ENCODE measurements around the gene SERPINA10. TPM values are rescaled to one million over a fixed set of nuclear protein-coding genes. Genes with fewer than 3 reads are reported as not detected.

SERPINA10 gene
- total and polyA plus RNA-seq, 5 donors = not detected

DNA sequence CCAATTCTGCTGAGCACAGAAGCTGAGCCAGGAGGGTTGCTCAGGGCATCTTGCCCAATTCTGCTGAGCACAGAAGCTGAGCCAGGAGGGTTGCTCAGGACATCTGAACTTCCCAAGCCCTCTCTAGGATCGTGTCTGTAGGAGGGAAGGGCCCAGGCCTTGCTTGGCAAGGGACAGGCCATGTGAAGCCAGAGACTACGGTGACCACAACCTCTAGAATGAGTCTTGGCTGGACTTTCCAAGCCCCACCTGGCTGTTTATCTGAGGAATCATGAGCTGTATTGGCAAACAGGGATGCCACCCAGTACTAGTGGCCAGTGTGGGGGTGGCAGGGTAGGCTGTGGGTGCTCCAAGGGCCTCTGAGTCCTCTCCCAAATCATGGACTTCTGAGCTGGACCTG is 37.8 kb upstream of the SERPINA10 start:
- no peaks in the 10 kb centered on the region for H3K27me3 ChIP-seq (ENCODE audit: control insufficient read depth, insufficient read depth)
- peak in 1 of 2 donors; percentile 28 for ATAC-seq

DNA sequence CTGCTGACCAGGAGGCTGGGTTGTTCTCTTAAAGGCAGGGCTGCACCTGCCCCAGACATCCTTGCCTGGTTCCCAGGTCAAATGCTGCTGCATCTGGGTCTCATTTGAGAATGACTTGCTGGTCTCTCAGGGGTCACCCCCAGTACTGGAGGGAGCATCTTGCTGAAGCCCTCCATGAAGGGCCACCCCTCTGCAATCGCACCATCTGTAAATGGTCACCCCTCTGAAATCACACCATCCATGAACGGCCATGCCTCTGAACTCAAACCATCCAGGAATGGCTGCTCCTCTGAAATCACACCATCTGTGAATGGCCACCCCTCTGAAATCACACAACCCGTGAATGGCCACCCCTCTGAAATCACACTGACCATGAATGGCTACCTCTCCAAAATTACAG is 37.4 kb upstream of the SERPINA10 start:
- Histone ChIP-seq H3K9me3 (ENCODE audit: control insufficient read depth, low read length) (no peaks in the 10 kb centered on the region), H3K27me3 (ENCODE audit: control insufficient read depth, insufficient read depth) (no peaks in the 10 kb centered on the region), H3K27ac (ENCODE audit: low read length) (no peak overlapping the region), H3K4me1 (ENCODE audit: control insufficient read depth, insufficient read depth, low read length) (no peaks in the 10 kb centered on the region), H3K4me3 (ENCODE audit: low read length) (no peak overlapping the region)
- intact Hi-C loops (cut with DNase I) = no loop called here
- DNase-seq = no peak
- no peak for ATAC-seq
- 74% methylated on average over 3 of the region's 3 CpGs for WGBS

More for the DNA sequence above, 37.8 kb upstream of the SERPINA10 start:
- 56% methylated on average over 2 of the region's 2 CpGs for WGBS
- Histone ChIP-seq H3K27ac (ENCODE audit: low read length) (no peak overlapping the region), H3K4me1 (ENCODE audit: control insufficient read depth, insufficient read depth, low read length) (no peaks in the 10 kb centered on the region), H3K4me3 (ENCODE audit: low read length) (no peak overlapping the region), H3K9me3 (ENCODE audit: control insufficient read depth, low read length) (no peaks in the 10 kb centered on the region)
- intact Hi-C loops (cut with DNase I) = no loop called here
- no peak for DNase-seq

DNA sequence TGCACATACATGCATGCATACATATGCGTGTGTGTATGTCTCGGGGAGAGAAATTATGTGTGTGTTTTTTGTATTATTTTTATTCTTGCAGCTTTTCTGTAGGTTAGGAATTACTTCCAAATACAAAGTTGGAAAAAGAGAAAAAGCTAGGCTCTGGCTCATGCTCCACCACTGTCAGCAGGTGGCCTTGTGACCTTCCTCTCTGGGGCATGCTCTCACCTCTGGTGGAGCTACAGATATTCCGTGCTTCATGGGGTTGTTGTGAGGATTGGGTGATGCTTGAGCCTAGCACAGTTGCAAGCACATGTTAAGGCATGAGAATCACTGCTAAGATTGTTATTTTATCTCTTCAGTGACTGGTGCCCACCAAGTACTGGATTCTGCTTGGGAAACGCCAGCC is 36.8 kb upstream of the SERPINA10 start:
- ATAC-seq (no peak), DNase-seq (no peak)
- no peak overlapping the region for H3K4me3 ChIP-seq (ENCODE audit: low read length)
- intact Hi-C loops (cut with DNase I) = no loop called here
- WGBS = 84% methylated on average over 4 of the region's 4 CpGs
- no peak overlapping the region for H3K27ac ChIP-seq (ENCODE audit: low read length)
- H3K4me1 ChIP-seq (ENCODE audit: control insufficient read depth, insufficient read depth, low read length) = no peaks in the 10 kb centered on the region
- no peaks in the 10 kb centered on the region for H3K9me3 ChIP-seq (ENCODE audit: control insufficient read depth, low read length)
- no peaks in the 10 kb centered on the region for H3K27me3 ChIP-seq (ENCODE audit: control insufficient read depth, insufficient read depth)

- H3K4me3 ChIP-seq (ENCODE audit: low read length) = no peak overlapping the region
- no peaks in the 10 kb centered on the region for H3K9me3 ChIP-seq (ENCODE audit: control insufficient read depth, low read length)
- no peaks in the 10 kb centered on the region for H3K4me1 ChIP-seq (ENCODE audit: control insufficient read depth, insufficient read depth, low read length)
- H3K27ac ChIP-seq (ENCODE audit: low read length) = no peak overlapping the region
- DNase-seq (no peak), ATAC-seq (no peak)
- WGBS = 79% methylated on average over 2 of the region's 2 CpGs
- intact Hi-C loops (cut with DNase I) = no loop called here
- H3K27me3 ChIP-seq (ENCODE audit: control insufficient read depth, insufficient read depth) = no peaks in the 10 kb centered on the region
Observed at GRCh38 chr14:94328196-94328595, 35.1 kb upstream of the SERPINA10 start.

DNA sequence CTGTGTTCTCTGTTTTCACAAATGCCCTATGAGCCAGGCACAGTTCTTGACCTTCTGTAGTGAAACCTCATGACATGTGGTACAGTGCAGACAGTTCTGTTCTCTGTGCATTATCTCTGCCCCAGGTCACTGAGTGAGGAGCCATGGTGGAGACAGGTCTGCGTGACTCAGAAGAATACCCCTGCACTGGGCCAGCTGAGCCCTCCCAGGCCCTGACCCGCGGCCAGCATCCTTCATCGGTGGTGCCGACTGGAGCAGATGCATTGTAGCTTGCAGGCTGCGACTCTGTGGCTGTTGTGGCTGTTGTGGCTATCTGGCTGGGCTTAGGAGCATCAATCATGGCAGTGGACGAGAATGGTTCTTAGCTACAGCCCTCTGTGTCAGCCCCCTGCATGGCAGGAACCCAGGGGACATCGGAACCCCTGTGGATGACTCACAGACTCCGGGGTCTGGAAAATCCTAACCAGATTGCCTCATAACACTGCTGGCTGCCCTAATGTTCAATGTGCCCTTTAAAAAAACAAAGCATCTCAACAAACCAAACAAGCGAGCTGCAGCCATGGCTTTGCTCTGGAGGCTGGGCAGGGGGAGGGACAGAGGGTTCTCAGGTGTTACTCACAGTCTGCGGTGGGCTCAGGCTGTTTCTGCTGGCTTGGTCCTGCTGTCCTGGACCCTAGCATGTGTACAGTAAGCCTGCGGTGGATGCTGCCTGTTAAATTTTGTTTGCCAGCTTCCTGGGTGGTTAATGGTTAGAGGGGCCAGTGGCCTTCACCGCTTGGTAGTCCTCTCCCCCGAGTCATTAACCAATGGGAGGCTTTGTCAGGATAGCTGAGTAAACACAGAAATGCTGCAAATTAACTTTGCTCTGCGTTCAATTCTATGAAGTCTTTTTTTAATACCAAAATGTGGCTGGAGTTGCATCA is 29.8 kb upstream of the SERPINA10 start, which contains the start of gene SERPINA6:
SERPINA6 (minus strand) TSS at position 689 of the 923 bp plus-strand sequence. CDS start 8,688 bp downstream, outside the sequence.
- 64% methylated on average over 15 of the region's 15 CpGs for WGBS
- DNase-seq = peak in 2 of 3 donors; percentile 45 to 55
- peak; percentile 80 to 83 for ATAC-seq

DNA sequence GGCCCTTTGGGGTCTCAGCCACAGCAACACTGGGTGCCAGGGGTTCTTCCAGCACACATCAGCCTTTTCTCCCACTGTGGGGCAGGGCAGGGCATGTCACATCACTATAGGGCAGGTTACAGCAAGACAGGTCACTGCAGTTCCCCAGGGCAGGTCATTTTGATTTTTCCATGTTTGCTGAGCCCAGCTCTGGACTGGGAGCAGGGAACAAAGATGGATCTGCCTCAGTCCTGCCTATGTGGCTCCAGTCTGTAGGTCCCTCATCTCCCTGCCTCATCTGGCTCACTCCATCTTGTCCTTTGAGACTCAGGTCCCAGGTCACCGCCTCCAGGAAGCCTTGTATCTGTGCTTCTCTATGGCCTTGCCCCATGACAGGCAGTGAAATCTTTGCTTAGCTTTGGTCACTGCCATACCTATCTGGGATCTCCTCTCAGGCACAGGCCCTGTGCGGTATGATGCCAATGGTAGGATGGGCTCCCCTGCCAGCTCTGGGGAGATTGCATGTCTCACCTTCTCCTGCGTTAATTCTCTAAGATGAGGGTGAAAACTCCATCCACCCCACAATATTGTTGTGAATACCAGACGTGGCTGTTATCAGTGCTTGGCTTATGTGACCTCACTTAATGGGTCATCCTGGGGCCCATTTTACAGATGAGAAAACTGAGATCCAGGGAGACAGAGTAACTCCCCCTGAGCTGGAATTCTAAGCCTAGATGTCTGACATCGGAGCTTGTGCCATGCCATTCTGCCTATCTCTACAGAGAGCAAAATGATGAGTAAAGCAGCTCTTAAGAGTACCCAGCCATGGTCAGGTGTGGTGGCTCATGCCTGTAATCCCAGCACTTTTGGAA is 28.6 kb upstream of the SERPINA10 start:
- H3K4me3 ChIP-seq (ENCODE audit: low read length) = no peak overlapping the region
- intact Hi-C loops (cut with DNase I) = no loop called here
- H3K4me1 ChIP-seq (ENCODE audit: control insufficient read depth, insufficient read depth, low read length) = no peaks in the 10 kb centered on the region
- H3K27ac ChIP-seq (ENCODE audit: low read length) = no peak overlapping the region
- no peak for DNase-seq
- WGBS = 78% methylated on average over 5 of the region's 5 CpGs
- H3K9me3 ChIP-seq (ENCODE audit: control insufficient read depth, low read length) = no peaks in the 10 kb centered on the region
- ATAC-seq = no peak
- no peaks in the 10 kb centered on the region for H3K27me3 ChIP-seq (ENCODE audit: control insufficient read depth, insufficient read depth)

More for the DNA sequence above, 29.8 kb upstream of the SERPINA10 start, which contains the start of gene SERPINA6:
- no peaks in the 10 kb centered on the region for H3K27me3 ChIP-seq (ENCODE audit: control insufficient read depth, insufficient read depth)
- H3K4me1 ChIP-seq (ENCODE audit: control insufficient read depth, insufficient read depth, low read length) = no peaks in the 10 kb centered on the region
- intact Hi-C loops (cut with DNase I) = no loop called here
- H3K27ac ChIP-seq (ENCODE audit: low read length) = no peak within 1 kb of the TSS
- H3K9me3 ChIP-seq (ENCODE audit: control insufficient read depth, low read length) = no peaks in the 10 kb centered on the region
- no peak within 1 kb of the TSS for H3K4me3 ChIP-seq (ENCODE audit: low read length)

- WGBS = 60% methylated on average over 5 of the region's 5 CpGs
- DNase-seq = no peak
- ATAC-seq = no peak
- intact Hi-C loops (cut with DNase I) = no loop called here
- H3K9me3 ChIP-seq (ENCODE audit: control insufficient read depth, low read length) = no peaks in the 10 kb centered on the region
- H3K4me3 ChIP-seq (ENCODE audit: low read length) = no peak overlapping the region
- no peaks in the 10 kb centered on the region for H3K4me1 ChIP-seq (ENCODE audit: control insufficient read depth, insufficient read depth, low read length)
- H3K27me3 ChIP-seq (ENCODE audit: control insufficient read depth, insufficient read depth) = no peaks in the 10 kb centered on the region
- no peak overlapping the region for H3K27ac ChIP-seq (ENCODE audit: low read length)
Observed at GRCh38 chr14:94320243-94320642, 27.2 kb upstream of the SERPINA10 start.

DNA sequence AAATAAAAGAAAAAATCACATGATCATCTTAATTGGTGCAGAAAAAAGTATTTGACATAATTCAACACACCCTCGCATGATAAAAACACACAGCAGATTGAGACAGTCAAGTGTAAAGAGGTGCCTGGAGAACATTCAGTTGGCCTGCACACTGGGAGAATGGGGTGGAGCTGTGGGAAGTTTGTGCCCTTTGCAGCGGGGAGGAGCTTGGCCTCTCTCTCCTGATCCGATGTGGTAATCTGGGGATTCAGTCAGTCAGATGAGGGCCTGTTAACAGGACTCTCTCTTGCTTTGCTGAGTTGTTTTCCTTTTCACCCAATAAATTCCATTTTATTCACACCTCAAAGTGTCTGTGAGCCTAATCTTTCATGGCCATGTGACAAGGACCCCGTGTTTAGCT is 24.2 kb upstream of the SERPINA10 start:
- H3K4me1 ChIP-seq (ENCODE audit: control insufficient read depth, insufficient read depth, low read length) = no peaks in the 10 kb centered on the region
- H3K9me3 ChIP-seq (ENCODE audit: control insufficient read depth, low read length) = no peaks in the 10 kb centered on the region
- peak; percentile 70 to 82 (median 77) for DNase-seq
- 30% methylated on average over 4 of the region's 4 CpGs for WGBS
- H3K4me3 ChIP-seq (ENCODE audit: low read length) = no peak overlapping the region
- H3K27ac ChIP-seq (ENCODE audit: low read length) = no peak overlapping the region
- peak; percentile 94 to 95 for ATAC-seq
- intact Hi-C loops (cut with DNase I) = no loop called here
- no peaks in the 10 kb centered on the region for H3K27me3 ChIP-seq (ENCODE audit: control insufficient read depth, insufficient read depth)

DNA sequence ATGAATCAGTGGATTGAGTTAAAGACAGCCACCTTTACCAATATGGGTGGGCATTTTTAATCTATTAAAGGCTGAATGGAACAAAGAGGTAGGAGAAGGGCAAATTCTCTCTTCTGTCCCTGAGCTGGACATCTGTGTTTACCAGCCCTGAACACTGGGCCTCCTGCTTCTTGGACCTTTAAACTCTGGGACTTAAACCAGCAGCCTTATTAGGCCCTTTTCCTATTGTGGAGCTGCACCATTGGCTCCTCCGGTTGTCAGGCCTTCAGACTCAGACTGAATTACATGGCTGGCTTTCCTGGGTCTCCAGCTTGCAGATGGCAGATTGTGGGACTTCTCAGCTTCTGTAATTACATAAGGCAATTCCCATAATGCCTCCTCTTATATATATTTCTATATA is 23.6 kb upstream of the SERPINA10 start:
- H3K27me3 ChIP-seq (ENCODE audit: control insufficient read depth, insufficient read depth) = no peaks in the 10 kb centered on the region
- no peak overlapping the region for H3K27ac ChIP-seq (ENCODE audit: low read length)
- no peak overlapping the region for H3K4me3 ChIP-seq (ENCODE audit: low read length)
- no peaks in the 10 kb centered on the region for H3K9me3 ChIP-seq (ENCODE audit: control insufficient read depth, low read length)
- no peak for DNase-seq
- no peak for ATAC-seq
- intact Hi-C loops (cut with DNase I) = no loop called here
- H3K4me1 ChIP-seq (ENCODE audit: control insufficient read depth, insufficient read depth, low read length) = no peaks in the 10 kb centered on the region
- 84% methylated on average over 1 of the region's 1 CpG for WGBS

GRCh38 chr14:94314890-94315289 is 21.8 kb upstream of the SERPINA10 start:
- H3K27me3 ChIP-seq (ENCODE audit: control insufficient read depth, insufficient read depth) = no peaks in the 10 kb centered on the region
- 88% methylated on average over 2 of the region's 2 CpGs for WGBS

More at GRCh38 chr14:94314890-94315289, 21.8 kb upstream of the SERPINA10 start:
- no peak overlapping the region for H3K4me3 ChIP-seq (ENCODE audit: low read length)
- no peak overlapping the region for H3K27ac ChIP-seq (ENCODE audit: low read length)
- no peak for ATAC-seq
- DNase-seq = no peak
- intact Hi-C loops (cut with DNase I) = no loop called here
- H3K4me1 ChIP-seq (ENCODE audit: control insufficient read depth, insufficient read depth, low read length) = no peaks in the 10 kb centered on the region
- no peaks in the 10 kb centered on the region for H3K9me3 ChIP-seq (ENCODE audit: control insufficient read depth, low read length)

Data from right cardiac atrium (tissue), 5 donors.